GM18907 (cell line): Measurements from ENCODE around the gene ULBP3.
A peak's percentile ranks its signal among the peaks of the same experiment; 100 is the strongest.

Experiments used
- ATAC-seq: cut with Tn5 transposase; IDR thresholded peaks from one replicate; pipeline ENCODE4 v1.9.1; 2021; ENCODE audit warnings: mild to moderate bottlenecking, moderate library complexity; ENCODE audit not compliant: unreplicated experiment

ULBP3 gene

GRCh38 chr6:150068720-150069648 lies at the start of gene ULBP3:
Gene ULBP3, minus strand, starts transcription at chr6:150069121. Its CDS starts 55 bp downstream, at chr6:150069066.
- ATAC-seq, result peak; percentile 80

DNA sequence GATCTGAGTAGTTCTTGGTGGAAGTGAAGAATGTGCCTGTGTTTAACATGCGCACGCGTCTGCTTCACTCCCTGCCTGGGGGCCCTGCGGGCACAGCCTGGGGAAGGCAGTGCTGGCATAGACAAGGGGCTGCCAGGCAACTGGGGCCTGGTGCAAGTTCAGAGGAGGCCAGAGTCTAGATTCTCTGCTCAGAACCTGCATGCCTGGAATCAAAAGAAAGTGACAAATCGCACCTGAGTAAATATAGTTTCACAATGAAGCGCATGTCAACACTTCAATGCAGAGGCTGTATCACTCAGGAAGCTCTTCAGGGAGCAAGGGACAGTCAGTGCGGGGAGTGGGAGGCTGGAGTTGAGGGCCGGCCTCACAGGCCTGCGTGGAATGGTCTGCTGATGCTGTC lies 49.7 kb upstream of the ULBP3 start:
- no peak for ATAC-seq

- ATAC-seq, result no peak
These were observed 49.3 kb upstream of the ULBP3 start for GRCh38 chr6:150118203-150118602.

GRCh38 chr6:150116200-150116800 lies 47.4 kb upstream of the ULBP3 start:
- no peak for ATAC-seq

DNA sequence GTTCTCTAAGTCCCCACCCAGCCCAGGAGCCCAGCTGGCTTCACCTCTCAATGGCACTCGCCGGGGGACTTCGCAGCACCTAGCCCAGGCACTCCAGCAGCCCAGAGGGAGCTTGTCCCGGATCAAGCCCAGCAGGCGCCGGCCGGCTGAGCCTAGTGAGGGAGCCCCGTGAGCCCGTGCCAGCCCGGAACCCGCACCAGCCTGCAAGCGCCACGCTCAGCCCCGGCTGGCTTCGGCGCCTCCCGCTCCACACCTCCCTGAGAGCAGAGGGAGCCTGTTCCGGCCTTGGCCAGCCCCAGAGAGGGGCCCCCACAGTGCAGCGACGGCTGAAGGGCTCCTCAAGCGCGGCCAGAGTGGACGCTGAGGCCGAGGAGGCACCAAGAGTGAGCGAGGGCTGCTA lies 46.8 kb upstream of the ULBP3 start:
- no peak for ATAC-seq

DNA sequence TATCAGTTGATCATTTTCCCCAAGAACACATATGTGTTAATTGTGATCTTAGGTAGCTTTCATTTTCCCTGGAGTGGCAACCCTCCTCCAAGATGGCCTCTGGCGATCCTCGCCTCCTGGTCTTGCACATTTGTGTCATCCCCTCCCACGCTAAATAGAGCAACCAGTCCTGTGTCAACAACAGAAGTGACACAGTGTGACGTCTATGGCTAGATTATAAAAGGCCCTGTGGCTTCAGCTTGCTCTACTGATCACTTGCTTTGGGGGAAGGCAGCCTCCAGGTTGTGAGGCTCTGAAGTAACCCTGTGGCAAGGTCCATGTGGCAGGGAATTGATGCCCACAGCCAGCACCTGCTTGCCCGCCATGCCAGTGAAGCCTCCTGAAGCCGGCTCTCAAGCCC lies 43.3 kb upstream of the ULBP3 start:
- ATAC-seq, result no peak

- ATAC-seq, result no peak
These were observed 33.9 kb upstream of the ULBP3 start for GRCh38 chr6:150102750-150103270.

- ATAC-seq, result no peak
These were observed 31.8 kb upstream of the ULBP3 start for GRCh38 chr6:150100745-150101144.

- no peak for ATAC-seq
These were observed 31.0 kb upstream of the ULBP3 start for GRCh38 chr6:150099953-150100352.

DNA sequence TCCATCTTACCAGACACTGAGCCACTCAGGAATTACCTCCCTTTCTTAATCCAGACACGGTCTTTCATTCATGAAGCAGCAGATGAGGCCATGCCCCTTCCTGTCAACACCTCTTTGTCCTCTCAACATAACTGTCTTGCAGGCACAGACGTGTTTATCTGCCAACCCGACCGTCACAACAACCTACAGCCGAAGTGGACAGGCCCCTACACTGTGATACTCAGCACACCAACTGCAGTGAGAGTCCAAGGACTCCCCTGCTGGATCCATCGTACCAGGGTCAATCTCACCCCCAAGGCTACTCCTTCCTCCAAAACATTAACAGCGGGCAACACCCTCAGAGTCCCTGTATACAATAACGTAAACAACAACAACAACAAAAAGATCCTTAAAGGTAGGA lies 30.6 kb upstream of the ULBP3 start:
- no peak for ATAC-seq

- ATAC-seq, result no peak
These were observed 29.2 kb upstream of the ULBP3 start for GRCh38 chr6:150098155-150098554.

DNA sequence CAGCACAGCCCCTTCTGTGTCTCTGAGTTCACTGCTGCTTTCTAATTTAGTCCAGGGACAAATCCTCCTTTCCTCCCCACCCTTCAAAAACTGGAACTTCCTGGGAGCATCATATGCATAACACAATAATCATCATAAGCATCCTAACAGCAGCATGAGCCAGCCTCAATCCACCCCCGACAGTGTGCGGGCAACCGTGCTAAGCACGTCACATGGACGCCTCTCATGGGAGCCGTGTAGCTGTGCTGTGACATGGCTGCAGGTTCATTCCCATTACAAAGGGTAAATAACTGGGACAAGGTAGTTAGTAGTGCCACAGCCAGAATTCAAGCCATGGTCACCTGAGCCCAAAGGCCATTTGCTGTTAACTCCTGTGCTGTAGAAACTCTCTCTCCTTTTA lies 24.5 kb upstream of the ULBP3 start:
- ATAC-seq, result no peak

GRCh38 chr6:150091476-150091875 lies 22.6 kb upstream of the ULBP3 start:
- ATAC-seq, result no peak

DNA sequence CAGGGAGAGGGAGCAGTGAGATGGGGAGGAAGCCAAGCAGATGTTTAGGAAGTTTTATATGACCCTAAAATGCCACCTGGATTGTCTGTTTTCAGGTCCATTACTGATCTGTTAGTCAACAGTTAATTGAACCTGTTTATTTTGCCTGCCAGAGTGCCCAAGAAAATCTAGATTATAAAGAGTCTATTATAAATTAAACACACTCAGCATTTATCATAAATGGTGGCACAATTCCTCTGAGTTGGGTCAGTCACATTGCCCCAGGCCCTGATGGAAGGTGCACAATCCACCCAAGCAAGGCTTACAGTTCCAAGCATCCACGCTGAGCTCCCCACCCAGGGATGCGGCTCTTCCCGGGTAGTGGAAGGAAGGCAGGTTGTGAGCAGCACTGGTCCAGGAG lies 21.4 kb upstream of the ULBP3 start:
- no peak for ATAC-seq

DNA sequence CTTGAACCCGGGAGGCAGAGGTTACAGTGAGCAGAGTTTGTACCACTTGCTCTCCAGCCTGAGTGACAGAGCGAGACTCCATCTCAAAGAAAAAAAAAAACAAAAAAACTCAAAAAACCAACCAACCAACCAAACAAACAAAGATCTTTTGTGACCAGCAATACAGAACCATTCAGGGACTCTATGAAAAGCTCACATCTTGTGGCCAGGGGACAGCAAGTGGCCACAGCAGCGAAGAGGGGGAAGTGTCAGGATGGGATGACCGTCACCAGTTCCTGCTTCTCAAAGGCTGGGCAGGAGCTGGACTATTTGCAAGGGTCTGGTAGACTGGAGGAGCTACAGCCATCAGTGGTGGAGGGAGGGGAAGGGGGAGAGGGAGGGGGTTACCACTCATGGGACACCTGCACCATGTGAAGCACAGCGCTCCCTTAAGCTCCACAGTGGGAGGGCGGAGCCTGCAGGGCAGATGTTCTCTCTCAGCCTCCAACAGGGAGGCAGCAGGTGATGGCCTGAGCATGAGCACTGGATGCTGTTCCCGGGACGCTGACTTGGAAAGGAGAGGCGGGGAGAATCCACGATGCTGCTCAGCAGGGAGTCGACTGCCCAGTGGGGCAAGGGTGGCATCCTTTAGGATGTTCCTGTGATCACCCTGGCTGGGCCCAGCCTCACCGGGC lies 19.7 kb upstream of the ULBP3 start:
- ATAC-seq, result no peak

- no peak for ATAC-seq
These were observed 18.4 kb upstream of the ULBP3 start for GRCh38 chr6:150087336-150087735.

DNA sequence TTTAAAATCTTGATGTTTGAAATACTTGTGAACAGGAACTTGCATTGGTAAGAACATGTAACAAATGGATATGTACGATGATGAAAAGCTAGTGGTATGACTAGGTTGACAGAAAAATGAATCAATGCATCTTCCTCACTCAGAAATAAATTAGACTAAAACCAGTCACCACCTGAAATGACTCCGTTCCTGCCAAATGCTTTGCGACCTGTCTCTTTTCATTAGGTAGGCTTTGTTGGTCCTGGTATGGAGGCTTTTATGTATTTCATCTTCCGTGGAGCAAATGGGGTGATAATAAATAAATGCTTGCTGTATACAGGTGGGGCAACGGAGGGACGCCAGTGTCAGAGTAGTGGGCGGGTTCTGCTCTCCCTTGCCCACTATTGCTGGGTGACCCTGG lies 17.1 kb upstream of the ULBP3 start:
- no peak for ATAC-seq

GRCh38 chr6:150084426-150084825 lies 15.5 kb upstream of the ULBP3 start:
- ATAC-seq, result no peak

- ATAC-seq, result no peak
These were observed 14.9 kb upstream of the ULBP3 start for GRCh38 chr6:150083839-150084238.

DNA sequence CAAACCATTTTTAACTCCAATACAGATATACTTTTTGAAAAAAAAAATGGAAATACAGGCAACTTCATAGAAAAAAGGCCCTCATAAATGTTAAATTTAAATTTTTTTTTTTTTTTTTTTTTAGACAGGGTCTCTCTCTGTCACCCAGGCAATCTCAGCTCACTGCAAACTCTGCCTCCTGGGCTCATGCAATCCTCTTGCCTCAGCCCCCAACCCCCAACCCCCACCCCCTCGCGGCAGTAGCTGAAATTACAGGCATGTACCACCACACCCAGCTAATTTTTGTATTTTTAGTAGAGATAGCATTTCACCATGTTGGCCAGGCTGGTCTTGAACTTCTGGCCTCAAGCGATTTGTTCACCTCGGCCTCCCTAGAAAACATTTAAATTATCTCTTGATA lies 12.8 kb upstream of the ULBP3 start:
- no peak for ATAC-seq

DNA sequence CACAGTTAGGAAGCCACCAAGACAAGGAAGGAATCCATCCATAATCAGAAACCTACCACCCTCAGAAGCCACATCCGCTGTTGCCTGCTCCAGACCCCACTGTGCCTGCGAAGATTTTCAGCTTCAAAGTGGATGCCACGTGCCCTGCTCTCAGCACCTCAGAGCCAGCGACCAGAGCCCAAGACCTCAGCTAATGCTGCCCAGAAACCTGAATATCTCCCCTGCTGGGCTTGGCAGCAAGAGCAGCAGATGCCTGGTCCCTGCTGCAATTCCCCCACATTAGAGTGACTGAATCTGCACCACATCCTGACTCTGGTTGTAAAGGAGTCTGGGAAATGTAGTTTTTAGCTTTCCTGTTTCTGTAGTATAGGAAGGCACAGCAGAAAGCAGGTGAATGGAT lies 10.7 kb upstream of the ULBP3 start:
- ATAC-seq, result no peak

GRCh38 chr6:150078788-150079187 lies 9.9 kb upstream of the ULBP3 start:
- ATAC-seq, result no peak
